Measurements from ENCODE around the gene FBLN7.

- TF ChIP-seq POLR2A (IDR thresholded peaks at IDR 0.05) (no peak), CTCF (IDR thresholded peaks at IDR 0.05) (no peak), POLR2AphosphoS5 (IDR thresholded peaks at IDR 0.05) (no peak)
Observed at GRCh38 chr2:112197868-112198267, 59.7 kb downstream of the FBLN7 start.
